Breast epithelium (tissue), 4 donors: ENCODE data around the gene SRGAP1. TPM values are rescaled to one million over a fixed set of nuclear protein-coding genes. Genes with fewer than 3 reads are reported as not detected.

Experiments used
- DNase-seq, 2 donors: peaks; one replicate each; pipeline ENCODE4 v3.0.0-alpha.2; 2019; ENCODE audit warnings: low spot score in 2 of 2
- H3K27ac ChIP-seq, 2 donors: fragments of 200-600 bp; sonication (generic) in 1 of 2; one replicate each; pipeline ENCODE4 v1.5.1; 2016 to 2019; ENCODE audit warnings: mild to moderate bottlenecking in 1 of 2
- H3K27me3 ChIP-seq, 2 donors: fragments of 200-600 bp; sonication (generic) in 1 of 2; one replicate each; pipeline versions ENCODE4 v1.5.1 to v1.6.0; 2017 to 2019; ENCODE audit warnings: control low read depth in 1 of 2, mild to moderate bottlenecking in 1 of 2
- H3K36me3 ChIP-seq: fragments of 200-600 bp; one replicate; pipeline ENCODE4 v1.5.1; 2019
- H3K4me1 ChIP-seq, 2 donors: fragments of 200-600 bp; sonication (generic); one replicate each; pipeline ENCODE4 v1.5.1; 2016 to 2019; ENCODE audit warnings: control low read depth in 1 of 2
- H3K4me3 ChIP-seq, 3 donors: fragments of 200-600 bp; sonication (generic); 1 replicate in 2 of 3; 2 replicates in 1 of 3; pipeline ENCODE4 v1.5.1; 2016 to 2019; ENCODE audit warnings: mild to moderate bottlenecking in 3 of 3, moderate library complexity in 2 of 3
- H3K9me3 ChIP-seq, 2 donors: fragments of 200-600 bp; sonication (generic) in 1 of 2; one replicate each; pipeline ENCODE4 v1.5.1; 2016 to 2019; ENCODE audit warnings: control low read depth in 1 of 2
- POLR2A ChIP-seq: fragments of 450-650 bp; IDR thresholded peaks from one replicate; pipeline ENCODE4 v1.6.1; 2016; ENCODE audit warnings: antibody characterized with exemption, mild to moderate bottlenecking, moderate library complexity
- POLR2AphosphoS5 ChIP-seq, 3 donors: sonication (generic); formaldehyde crosslinking; IDR thresholded peaks; one replicate each; pipeline ENCODE4 v1.6.1; 2017; ENCODE audit warnings: antibody characterized with exemption in 3 of 3
- intact Hi-C: fragments of 100-400 bp; cut with DNase I; formaldehyde crosslinking; loops from one replicate; pipeline ENCODE4 v1.15.1; 2023; ENCODE audit warnings: low total_unique reads
- total RNA-seq, 3 donors: library from RNA; depleted of rRNA; stranded (reverse); fragments of >200 nt; gene quantifications; one replicate each; pipeline ENCODE4 v1.1.0, GENCODE V29; 2016
- TF ChIP-seq, protein P1 (sequence below), 3 donors: fragments of 450-650 bp; IDR thresholded peaks; one replicate each; pipeline ENCODE4 v1.5.1; 2016 to 2017; ENCODE audit warnings: antibody characterized with exemption in 3 of 3, mild to moderate bottlenecking in 3 of 3, moderate library complexity in 3 of 3

Gene SRGAP1
- total RNA-seq, 3 donors from 2014 or later: 20.3 to 58.7 (median 29.3) TPM

DNA sequence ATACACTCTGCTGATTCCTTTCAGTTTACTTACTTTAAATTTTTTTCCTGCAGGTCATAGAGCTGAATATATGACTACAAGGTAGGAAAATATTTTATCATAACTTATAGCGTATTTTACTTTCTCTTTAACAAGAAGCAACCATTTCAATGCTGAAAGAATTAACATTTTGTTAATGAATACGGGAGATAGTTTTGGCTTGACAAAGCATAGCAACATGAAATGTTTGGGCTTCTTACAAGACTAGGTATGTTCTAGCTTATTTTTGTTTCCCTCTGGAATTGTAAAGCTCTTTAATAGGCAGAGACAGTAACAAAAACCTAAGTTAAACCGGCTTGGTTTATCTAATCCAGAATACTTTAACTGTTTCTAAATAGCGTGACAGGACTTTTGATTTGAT is 242.4 kb downstream of the SRGAP1 start:
- Histone ChIP-seq H3K4me1 (peaks cover 0 to 15% of the 10 kb centered on the region in 2 donors), H3K36me3 (no peaks in the 10 kb centered on the region), H3K9me3 (no peaks in the 10 kb centered on the region), H3K27ac (no peak overlapping the region), H3K4me3 (no peak overlapping the region), H3K27me3 (no peaks in the 10 kb centered on the region)
- DNase-seq: no peak
- TF ChIP-seq, protein P1, sequence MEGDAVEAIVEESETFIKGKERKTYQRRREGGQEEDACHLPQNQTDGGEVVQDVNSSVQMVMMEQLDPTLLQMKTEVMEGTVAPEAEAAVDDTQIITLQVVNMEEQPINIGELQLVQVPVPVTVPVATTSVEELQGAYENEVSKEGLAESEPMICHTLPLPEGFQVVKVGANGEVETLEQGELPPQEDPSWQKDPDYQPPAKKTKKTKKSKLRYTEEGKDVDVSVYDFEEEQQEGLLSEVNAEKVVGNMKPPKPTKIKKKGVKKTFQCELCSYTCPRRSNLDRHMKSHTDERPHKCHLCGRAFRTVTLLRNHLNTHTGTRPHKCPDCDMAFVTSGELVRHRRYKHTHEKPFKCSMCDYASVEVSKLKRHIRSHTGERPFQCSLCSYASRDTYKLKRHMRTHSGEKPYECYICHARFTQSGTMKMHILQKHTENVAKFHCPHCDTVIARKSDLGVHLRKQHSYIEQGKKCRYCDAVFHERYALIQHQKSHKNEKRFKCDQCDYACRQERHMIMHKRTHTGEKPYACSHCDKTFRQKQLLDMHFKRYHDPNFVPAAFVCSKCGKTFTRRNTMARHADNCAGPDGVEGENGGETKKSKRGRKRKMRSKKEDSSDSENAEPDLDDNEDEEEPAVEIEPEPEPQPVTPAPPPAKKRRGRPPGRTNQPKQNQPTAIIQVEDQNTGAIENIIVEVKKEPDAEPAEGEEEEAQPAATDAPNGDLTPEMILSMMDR (IDR thresholded peaks at IDR 0.05): no peak
- TF ChIP-seq POLR2A: no peak
- no peak for TF ChIP-seq POLR2AphosphoS5 (IDR thresholded peaks at IDR 0.05)
- intact Hi-C loops: no loop called here

DNA sequence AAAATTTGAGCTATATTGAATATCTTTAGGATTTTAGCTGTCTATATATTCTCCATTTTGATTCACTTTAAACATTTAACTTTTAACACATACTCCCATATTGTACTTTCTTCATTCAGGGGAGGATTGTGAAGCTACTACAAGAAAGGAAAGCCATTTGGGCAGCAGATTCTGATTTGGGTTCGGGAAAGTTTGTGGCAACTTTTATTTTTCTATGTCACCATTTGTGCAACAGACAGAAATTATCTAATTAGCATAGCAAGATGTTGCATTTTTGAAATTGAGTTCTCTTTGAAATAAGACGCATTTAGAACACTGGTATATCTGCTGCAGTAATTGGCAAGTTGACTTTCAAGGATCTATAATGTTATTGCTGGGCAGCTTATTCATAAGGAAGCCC is 243.3 kb downstream of the SRGAP1 start:
- DNase-seq: no peak
- peaks cover 0 to 15% of the 10 kb centered on the region in 2 donors for H3K4me1 ChIP-seq
- no peak overlapping the region for H3K4me3 ChIP-seq
- H3K27ac ChIP-seq: peak overlapping the region; percentile 88 to 89
- TF ChIP-seq POLR2A (no peak), POLR2AphosphoS5 (IDR thresholded peaks at IDR 0.05) (no peak)
- no peaks in the 10 kb centered on the region for H3K36me3 ChIP-seq
- H3K9me3 ChIP-seq: no peaks in the 10 kb centered on the region
- intact Hi-C loops: no loop called here
- H3K27me3 ChIP-seq: no peaks in the 10 kb centered on the region

DNA sequence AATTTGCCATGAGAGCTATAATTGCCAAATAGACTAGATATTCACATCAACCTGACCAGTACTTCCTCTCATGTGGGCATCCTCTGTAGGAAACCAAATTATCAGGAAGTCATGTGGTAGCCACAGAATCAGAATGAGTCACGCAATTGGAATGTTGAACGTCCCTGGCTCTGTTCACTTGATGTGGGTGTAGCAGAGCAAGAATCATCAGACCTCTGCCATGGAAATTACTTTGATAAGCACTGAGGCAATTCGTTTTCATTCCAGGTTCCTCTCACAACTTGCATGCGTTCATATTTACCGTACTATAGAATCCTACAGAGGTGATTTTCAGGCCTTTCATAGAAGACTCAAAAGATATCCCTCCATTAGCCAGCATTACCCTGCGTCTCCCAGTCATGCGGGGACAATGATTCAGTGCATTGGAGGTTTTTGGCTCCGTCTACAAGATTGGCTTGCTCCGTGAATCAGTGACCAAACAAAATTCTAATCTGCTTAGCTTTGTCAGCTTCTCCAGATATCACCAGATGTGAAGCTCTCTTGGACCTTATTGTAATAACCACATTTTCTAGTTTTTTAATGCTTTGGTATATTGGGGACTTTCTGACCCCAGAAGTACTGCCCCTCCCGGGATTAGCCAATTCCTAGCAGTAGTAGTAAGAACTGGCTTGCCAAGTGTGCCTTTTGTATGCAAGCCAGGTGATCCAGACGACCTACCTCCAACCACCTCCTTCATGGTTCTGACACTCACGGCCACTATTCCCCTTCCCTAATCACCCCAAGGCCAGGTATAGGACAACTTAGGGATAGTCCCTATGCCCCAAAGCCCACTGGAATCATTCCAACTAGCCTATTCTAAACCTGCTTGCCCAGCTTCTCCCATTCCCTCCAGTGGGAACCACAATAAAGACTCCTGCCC is 244.2 kb downstream of the SRGAP1 start:
- intact Hi-C loops: no loop called here
- Histone ChIP-seq H3K27ac (peak overlapping the region; percentile 88 to 89), H3K36me3 (no peaks in the 10 kb centered on the region), H3K9me3 (no peaks in the 10 kb centered on the region), H3K27me3 (no peaks in the 10 kb centered on the region), H3K4me1 (peaks cover 0 to 15% of the 10 kb centered on the region in 2 donors), H3K4me3 (peak overlapping the region in 1 of 3 donors; percentile 34)
- TF ChIP-seq POLR2A (no peak), POLR2AphosphoS5 (IDR thresholded peaks at IDR 0.05) (peak in 2 of 3 donors; percentile 55 to 71)
- TF ChIP-seq, protein P1 (IDR thresholded peaks at IDR 0.05): no peak
- peak in 1 of 2 donors; percentile 87 for DNase-seq

DNA sequence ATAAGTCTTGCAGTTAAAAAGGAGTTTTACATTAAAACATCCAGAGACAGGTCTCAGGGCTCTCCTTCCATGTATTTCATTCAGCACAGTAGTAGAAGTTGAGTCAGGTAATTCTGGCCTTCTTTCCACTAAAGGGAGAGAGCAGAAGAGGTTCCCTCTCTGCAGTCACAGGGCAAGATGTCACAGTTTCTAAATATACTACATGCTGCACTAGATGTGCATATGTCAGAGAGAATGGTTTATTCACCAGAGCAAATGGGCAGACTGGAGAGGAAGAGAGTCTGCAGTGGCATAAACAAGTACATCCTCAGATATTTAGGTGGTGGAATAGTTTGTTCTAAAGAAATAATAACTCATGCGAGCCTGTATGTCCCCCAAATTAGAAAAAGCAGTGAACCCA is 245.5 kb downstream of the SRGAP1 start:
- TF ChIP-seq POLR2A (no peak), POLR2AphosphoS5 (IDR thresholded peaks at IDR 0.05) (no peak)
- TF ChIP-seq, protein P1 (IDR thresholded peaks at IDR 0.05): no peak
- Histone ChIP-seq H3K4me1 (peaks cover 0 to 15% of the 10 kb centered on the region in 2 donors), H3K27me3 (no peaks in the 10 kb centered on the region), H3K9me3 (no peaks in the 10 kb centered on the region), H3K4me3 (no peak overlapping the region), H3K36me3 (no peaks in the 10 kb centered on the region), H3K27ac (peak overlapping the region in 1 of 2 donors; percentile 89)
- intact Hi-C loops: loop anchor here (2.0 to 10.0 kb wide), 2 partner anchors 27 to 245 kb away; partner anchors contain the start of gene SRGAP1
- DNase-seq: no peak

DNA sequence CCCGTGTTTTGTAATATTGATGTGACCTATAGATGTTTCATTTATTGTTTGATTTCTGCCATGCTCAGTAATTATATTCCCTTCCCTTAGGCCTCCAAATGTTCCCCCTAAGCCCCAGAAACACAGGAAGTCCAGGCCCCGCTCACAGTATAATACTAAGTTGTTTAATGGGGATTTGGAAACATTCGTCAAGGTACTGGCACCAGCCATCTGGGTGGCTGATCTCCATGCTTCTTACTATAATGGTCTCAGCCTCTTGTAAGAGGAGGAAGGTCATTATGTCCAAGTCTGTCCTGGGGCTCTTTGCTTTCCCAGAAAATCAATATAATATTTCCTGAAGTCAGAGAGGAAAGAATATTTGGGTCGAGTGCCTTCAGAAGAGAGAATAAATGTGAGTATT is 246.7 kb downstream of the SRGAP1 start:
- no peak for DNase-seq
- no peak overlapping the region for H3K27ac ChIP-seq
- TF ChIP-seq POLR2AphosphoS5 (IDR thresholded peaks at IDR 0.05): no peak
- TF ChIP-seq, protein P1 (IDR thresholded peaks at IDR 0.05): no peak
- no peak for TF ChIP-seq POLR2A
- H3K9me3 ChIP-seq: no peaks in the 10 kb centered on the region
- H3K36me3 ChIP-seq: no peaks in the 10 kb centered on the region
- peaks cover 0 to 15% of the 10 kb centered on the region in 2 donors for H3K4me1 ChIP-seq
- intact Hi-C loops: loop anchor here (2.0 to 10.0 kb wide), 2 partner anchors 26 to 246 kb away; partner anchors contain the start of gene SRGAP1
- no peak overlapping the region for H3K4me3 ChIP-seq
- no peaks in the 10 kb centered on the region for H3K27me3 ChIP-seq
